GM19467 (cell line): ENCODE measurements around the gene CFAP100.

Experiments used
- ATAC-seq: cut with Tn5 transposase; IDR thresholded peaks from one replicate; pipeline ENCODE4 v1.9.1; 2021; ENCODE audit warnings: mild to moderate bottlenecking, moderate library complexity; ENCODE audit not compliant: unreplicated experiment

Gene CFAP100

GRCh38 chr3:126394179-126394976 lies at the start of gene CFAP100:
CFAP100 (plus strand) TSS chr3:126394909; CDS start chr3:126396001, 1,092 bp downstream.
- ATAC-seq: no peak

DNA sequence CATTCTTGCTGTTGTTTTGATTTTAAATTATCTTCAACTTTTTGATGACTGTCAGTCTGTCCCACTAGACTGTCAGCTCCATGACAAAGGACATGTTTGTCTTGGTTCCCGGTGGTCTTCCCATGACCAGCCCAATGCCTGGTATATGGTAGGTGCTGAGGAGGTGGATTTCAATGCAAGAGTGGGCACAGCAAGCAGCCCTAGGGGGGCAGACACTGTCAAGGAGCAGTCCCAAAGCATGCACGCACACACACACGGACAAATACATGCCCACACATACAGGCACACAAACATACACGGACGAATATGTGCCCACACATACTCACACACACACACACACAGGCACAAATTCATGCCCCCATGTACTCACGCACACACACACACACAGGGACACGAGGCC lies 49.5 kb upstream of the CFAP100 start:
- ATAC-seq: no peak

DNA sequence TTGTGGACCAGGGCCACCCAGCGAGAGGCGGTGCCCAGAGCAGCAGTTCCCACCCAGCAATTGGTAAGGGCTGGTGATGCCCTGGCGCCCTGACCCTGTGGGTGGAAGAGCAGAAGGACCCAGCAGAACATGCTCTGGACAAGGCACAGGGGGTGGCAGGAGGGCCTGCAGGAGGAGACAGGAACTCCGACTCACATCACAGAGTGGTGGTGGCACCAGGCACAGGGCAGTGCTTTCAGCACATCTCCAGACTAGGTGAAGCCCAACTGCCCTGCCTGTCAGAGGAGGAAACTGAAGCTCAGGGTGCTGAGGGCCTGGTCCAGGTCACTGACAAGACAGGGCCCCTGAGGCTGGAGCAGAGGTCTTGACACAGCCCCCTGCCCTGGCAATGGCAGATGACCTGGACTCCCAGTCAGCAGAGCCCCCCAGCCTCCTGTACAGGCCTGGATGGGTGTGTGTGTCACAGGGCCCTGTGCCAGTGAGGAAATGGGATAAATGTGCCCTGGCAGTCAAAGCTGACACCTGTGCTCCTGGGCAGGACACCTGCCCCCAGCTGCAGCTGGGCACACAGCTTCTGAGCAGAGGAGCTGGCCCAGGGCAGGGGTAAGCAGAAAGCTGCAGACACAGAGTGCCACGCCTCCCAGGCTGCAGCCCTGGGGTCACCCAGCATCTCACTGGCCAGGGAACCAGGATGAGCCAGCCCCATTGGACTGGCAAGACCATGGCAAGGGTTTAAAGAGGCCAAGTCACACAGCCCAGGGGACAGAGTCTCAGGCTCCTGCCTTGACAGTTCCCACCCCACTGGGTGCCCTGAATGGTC lies 48.9 kb upstream of the CFAP100 start:
- ATAC-seq: no peak

GRCh38 chr3:126346466-126346865 lies 48.2 kb upstream of the CFAP100 start:
- no peak for ATAC-seq

GRCh38 chr3:126347543-126348161 lies 47.1 kb upstream of the CFAP100 start:
- no peak for ATAC-seq

DNA sequence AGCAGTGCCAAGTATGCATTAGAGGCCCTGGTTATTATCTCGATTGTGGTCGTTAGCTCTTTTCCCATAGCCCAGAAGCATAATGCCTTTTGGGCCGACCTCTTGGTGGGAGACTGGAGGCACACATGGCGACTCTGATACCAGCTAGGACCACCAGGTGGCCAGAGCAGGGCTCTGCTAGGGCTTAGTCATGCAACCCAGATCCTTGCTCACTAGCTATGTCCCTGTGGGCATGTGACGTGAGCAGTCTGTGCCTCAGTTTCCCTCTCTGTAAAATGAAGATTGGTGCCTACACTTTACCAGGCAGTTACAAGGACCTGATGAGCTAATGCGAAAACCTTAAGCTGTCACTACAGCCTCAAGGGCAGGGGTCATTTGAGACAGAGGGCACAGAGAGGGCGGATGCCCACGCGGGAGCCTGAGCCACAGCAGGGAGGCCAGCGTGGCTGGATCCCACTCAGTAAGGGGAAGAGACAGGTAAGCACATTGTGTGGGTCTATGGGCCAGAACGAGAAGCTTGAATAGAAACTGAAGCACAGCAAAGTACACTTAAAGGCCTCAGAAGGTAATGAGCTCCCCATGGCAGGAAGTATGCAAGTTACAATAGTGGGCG lies 46.3 kb upstream of the CFAP100 start:
- no peak for ATAC-seq

GRCh38 chr3:126349071-126349470 lies 45.6 kb upstream of the CFAP100 start:
- ATAC-seq: no peak

- no peak for ATAC-seq
These were observed 44.9 kb upstream of the CFAP100 start for GRCh38 chr3:126349611-126350501.

DNA sequence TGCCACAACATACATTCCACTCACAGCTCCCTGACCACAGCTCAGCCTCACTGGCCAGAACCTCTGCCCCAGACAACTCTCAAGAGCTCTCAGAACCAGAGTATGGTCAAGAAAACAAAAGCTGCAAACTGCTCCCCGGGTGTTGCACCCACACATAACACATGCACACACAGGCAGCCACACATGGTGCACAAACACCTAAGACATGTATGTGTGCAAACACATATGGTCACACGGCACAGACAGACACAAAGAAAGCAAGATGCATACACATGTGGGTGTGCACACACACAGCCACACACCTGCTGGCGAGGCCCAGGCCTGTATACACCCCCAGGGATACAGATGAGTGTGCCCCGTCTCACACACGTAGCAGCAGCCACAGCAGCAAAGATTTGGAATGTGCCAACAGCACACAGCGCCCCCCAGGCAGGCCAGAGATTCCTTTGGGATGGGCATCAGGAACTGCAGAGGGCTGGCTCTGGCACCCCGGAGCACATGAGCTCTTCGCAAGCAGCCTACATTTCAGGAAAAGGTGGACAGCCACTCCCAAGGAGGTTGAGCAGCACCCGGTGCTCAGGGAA lies 44.1 kb upstream of the CFAP100 start:
- ATAC-seq: no peak

GRCh38 chr3:126351086-126351770 lies 43.5 kb upstream of the CFAP100 start:
- no peak for ATAC-seq

- ATAC-seq: no peak
These were observed 42.8 kb upstream of the CFAP100 start for GRCh38 chr3:126351771-126352475.

GRCh38 chr3:126352476-126353454 lies 41.9 kb upstream of the CFAP100 start:
- ATAC-seq: no peak

DNA sequence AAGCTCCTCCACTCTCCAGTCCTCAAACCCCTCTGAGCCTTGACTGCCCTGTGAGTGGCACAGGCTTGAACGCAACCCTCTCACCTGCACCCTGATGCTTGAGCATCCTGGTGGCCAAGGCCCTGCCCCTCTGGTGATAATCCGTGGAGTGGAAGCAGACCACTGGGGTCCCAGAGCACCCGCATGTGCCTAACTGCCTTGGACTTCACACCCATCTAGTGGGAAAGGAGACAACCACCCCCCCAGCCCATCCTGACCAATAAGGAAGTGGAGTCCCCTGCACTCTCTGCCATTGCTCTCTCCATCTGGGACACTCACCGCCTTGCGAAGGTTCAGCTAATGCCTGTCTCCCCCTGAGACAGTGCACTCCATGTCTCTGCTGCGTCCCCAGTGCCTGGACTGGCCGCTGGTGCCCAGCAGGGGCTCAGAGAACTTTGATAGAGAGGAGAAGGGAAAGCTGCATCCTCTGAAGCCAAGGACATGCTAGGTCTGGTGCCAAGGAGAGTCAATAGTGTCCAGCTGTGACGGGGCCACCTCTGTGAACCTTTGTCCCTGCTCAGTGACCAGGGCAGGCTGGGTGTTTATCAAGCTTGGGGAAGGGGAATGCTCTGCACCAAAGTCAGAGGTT lies 40.9 kb upstream of the CFAP100 start:
- no peak for ATAC-seq

GRCh38 chr3:126354776-126355175 lies 39.9 kb upstream of the CFAP100 start:
- no peak for ATAC-seq

DNA sequence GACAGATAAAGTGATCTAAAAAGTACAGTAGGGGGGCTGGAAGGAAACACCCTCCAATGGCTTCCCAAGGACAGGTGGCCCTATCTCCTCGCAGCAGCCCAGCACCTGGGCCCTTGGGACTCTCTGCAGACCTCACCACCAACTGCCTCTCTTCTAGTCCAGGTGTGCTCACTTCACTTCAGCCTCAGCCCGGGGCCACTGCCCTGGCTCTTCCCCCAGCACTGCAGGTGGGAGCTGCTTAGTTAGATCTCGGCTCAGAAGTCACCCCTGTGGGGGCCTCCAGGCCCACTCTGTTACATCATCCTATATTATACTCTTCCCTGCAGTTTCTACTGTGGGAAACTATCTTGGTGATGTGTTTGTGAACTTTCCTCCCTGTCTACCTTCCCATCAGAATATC lies 39.5 kb upstream of the CFAP100 start:
- no peak for ATAC-seq

GRCh38 chr3:126355777-126356372 lies 38.8 kb upstream of the CFAP100 start:
- no peak for ATAC-seq
